ENCODE data around the gene YWHAG. TPM values are rescaled to one million over a fixed set of nuclear protein-coding genes. Genes with fewer than 3 reads are reported as not detected.
A peak's percentile ranks its signal among the peaks of the same experiment; 100 is the strongest.

Gene YWHAG
- total and polyA plus RNA-seq, 12 donors, result 63.7 to 262 (median 205) TPM

GRCh38 chr7:76352193-76352592 is 6.6 kb downstream of the YWHAG start:
- peaks cover 0 to 69% (median 5%) of the 10 kb centered on the region in 9 donors for H3K36me3 ChIP-seq
- WGBS, 2 donors, result 69 to 74% methylated on average over 6 of the region's 6 CpGs
- DNase-seq, result no peak
- H3K4me1 ChIP-seq, result peaks cover 21 to 95% (median 89%) of the 10 kb centered on the region in 9 donors
- no peak overlapping the region for H3K4me3 ChIP-seq
- peak overlapping the region in 3 of 10 donors; percentile 23 to 97 (median 55) for H3K27ac ChIP-seq
- no peaks in the 10 kb centered on the region for H3K27me3 ChIP-seq
- intact Hi-C loops (cut with DNase I), result no loop called here
- ATAC-seq, result no peak
- H3K9me3 ChIP-seq, result no peaks in the 10 kb centered on the region
- TF ChIP-seq CTCF (IDR thresholded peaks at IDR 0.05), result no peak

- no peaks in the 10 kb centered on the region for H3K27me3 ChIP-seq
- ATAC-seq, result peak in 1 of 8 donors; percentile 31
- peaks cover 0 to 69% (median 11%) of the 10 kb centered on the region in 9 donors for H3K36me3 ChIP-seq
- DNase-seq, result no peak
- TF ChIP-seq CTCF (IDR thresholded peaks at IDR 0.05), result no peak
- 73 to 82% methylated on average over 7 of the region's 7 CpGs for WGBS, 2 donors
- no peaks in the 10 kb centered on the region for H3K9me3 ChIP-seq
- peaks cover 27 to 95% (median 89%) of the 10 kb centered on the region in 9 donors for H3K4me1 ChIP-seq
- H3K27ac ChIP-seq, result no peak overlapping the region
- intact Hi-C loops (cut with DNase I), result no loop called here
- H3K4me3 ChIP-seq, result no peak overlapping the region
These were observed 7.4 kb downstream of the YWHAG start for GRCh38 chr7:76351372-76351771.

GRCh38 chr7:76349313-76349885 is 9.4 kb downstream of the YWHAG start:
- WGBS, 2 donors, result 84 to 94% methylated on average over 8 of the region's 8 CpGs
- Histone ChIP-seq H3K4me3 (no peak overlapping the region), H3K4me1 (peaks cover 20 to 94% (median 81%) of the 10 kb centered on the region in 9 donors), H3K27ac (peak overlapping the region in 1 of 10 donors; percentile 6), H3K36me3 (peaks cover 0 to 69% (median 27%) of the 10 kb centered on the region in 9 donors), H3K27me3 (no peaks in the 10 kb centered on the region), H3K9me3 (no peaks in the 10 kb centered on the region)
- TF ChIP-seq CTCF (IDR thresholded peaks at IDR 0.05), result no peak
- intact Hi-C loops (cut with DNase I), result no loop called here
- ATAC-seq (no peak), DNase-seq (no peak)

- H3K27ac ChIP-seq, result peak overlapping the region in 1 of 10 donors; percentile 41
- TF ChIP-seq CTCF (IDR thresholded peaks at IDR 0.05), result no peak
- no peak for DNase-seq
- H3K4me3 ChIP-seq, result no peak overlapping the region
- intact Hi-C loops (cut with DNase I), result no loop called here
- WGBS, 2 donors, result 65 to 70% methylated on average over 5 of the region's 5 CpGs
- no peaks in the 10 kb centered on the region for H3K9me3 ChIP-seq
- ATAC-seq, result no peak
- peaks cover 13 to 92% (median 78%) of the 10 kb centered on the region in 9 donors for H3K4me1 ChIP-seq
- no peaks in the 10 kb centered on the region for H3K27me3 ChIP-seq
- peaks cover 0 to 83% (median 30%) of the 10 kb centered on the region in 9 donors for H3K36me3 ChIP-seq
These were observed 11.1 kb downstream of the YWHAG start for GRCh38 chr7:76347710-76348109.
